KOPT-K1 (cell line): Measurements from ENCODE around the gene TTBK1.

ENCODE experiments used
- H3K27ac ChIP-seq: fragments of 200-600 bp; sonication (generic); 2 replicates; pipeline ENCODE4 v1.5.1; 2016; ENCODE audit warnings: antibody characterized with exemption, mild to moderate bottlenecking, low read depth, low read length; ENCODE audit not compliant: poor library complexity, severe bottlenecking
- H3K36me3 ChIP-seq: fragments of 200-600 bp; sonication (generic); 2 replicates; pipeline ENCODE4 v1.5.1; 2017; ENCODE audit warnings: antibody characterized with exemption, mild to moderate bottlenecking, low read length, moderate library complexity; ENCODE audit not compliant: insufficient read depth
- H3K9me3 ChIP-seq: fragments of 200-600 bp; sonication (generic); 2 replicates; pipeline ENCODE4 v1.5.1; 2017; ENCODE audit warnings: antibody characterized with exemption, low read length, mild to moderate bottlenecking; ENCODE audit not compliant: insufficient read depth, poor library complexity, severe bottlenecking

Gene TTBK1

DNA sequence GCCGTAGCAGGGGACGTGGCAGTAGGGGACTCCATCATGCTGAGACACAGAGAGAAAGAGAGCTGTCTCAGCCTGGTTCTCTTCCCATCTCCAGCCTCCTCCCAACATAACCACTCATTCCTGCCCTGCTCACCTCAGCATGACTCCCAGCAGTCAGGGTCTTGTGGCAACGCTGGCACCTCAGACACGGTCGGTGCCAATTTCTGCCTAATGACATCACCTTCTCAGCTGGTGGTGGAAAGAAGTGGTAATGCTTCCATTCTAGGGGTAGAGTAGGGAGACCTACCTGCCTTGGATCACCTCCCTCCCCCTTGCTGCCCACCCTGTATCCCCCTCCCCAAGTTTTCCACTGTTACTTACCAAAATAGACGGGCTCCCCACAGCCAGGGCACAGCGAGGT is 62.8 kb downstream of the TTBK1 start:
- Histone ChIP-seq H3K9me3 (no peaks in the 10 kb centered on the region), H3K27ac (no peak overlapping the region), H3K36me3 (no peaks in the 10 kb centered on the region)

DNA sequence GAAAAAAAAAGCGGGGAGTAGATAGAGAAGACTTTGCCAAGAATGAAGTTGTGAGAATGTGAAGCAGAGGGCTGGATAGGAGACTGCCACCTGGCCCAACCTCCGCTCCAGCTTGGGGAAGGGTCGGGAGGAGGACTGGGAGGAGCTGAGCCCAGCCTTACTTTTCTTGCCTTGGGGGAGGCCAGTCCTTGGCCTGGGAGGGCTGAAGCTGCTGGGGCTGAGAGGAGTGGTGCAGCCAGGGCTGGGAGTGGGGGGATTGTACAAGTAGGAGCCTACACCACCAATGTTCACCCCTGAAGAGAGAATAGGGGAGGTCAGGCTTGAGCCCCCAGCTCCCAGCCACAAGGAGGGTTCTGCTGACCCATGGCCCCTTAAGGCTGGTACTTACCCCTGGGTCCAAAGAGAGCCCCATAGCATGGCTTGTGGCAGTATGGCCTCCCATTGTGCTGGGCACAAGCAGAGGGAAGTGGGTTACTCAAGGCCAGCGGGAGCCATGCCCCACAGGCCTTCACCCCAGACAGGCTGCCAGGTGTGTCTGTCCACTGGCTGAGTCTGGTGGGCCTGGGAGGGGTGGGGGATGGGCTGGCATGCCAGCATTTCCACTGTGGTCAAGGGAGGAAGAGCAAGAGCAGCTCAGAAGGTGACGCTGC is 64.3 kb downstream of the TTBK1 start:
- Histone ChIP-seq H3K9me3 (no peaks in the 10 kb centered on the region), H3K27ac (no peak overlapping the region)

DNA sequence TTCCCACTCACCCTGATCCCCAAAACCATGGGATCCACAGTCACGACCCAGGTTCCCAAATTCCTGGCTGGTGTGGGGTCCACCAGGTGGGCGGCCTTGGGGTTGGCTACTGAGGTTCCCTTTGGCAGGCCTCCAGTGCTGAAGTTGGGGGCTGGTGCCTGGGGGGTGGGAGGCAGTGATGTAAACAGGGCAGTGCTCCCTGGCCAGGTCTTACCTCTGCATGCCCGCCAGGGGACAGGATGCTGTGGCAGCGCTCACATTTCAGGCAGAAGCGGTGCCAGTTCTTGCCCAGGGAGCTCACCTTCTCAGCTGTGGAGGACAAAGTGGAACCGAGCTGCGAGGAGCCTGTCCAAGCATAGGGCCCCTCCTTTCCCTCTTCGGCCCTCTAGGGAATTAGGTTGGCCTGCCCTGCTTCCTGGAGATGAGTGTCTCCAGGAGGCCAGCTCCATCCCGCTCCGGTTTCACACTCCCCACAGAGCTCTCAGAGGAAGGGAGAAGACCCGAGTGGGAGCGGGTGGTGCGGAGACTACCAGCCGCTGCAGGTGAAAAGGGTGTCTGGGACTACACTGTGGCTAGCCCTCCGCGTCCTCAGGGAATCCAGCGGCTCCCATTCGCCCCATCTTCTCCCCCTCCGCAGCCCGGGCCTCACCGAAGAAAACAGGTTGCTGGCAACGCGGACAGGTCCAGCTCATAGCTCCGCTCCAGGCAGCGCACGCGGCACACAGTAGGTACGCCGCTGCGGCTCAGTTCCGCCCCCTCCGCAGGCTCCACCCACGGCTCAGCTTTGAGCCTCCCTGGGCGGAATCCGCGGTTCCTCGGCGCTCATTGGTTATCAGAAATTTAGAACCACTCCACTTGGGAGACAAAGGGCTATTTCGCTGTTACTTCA is 65.1 kb downstream of the TTBK1 start, which contains the start of gene CRIP3:
Gene CRIP3, minus strand, starts transcription at position 726 of the 889 bp plus-strand sequence. Its CDS starts 34 bp downstream, at position 692.
- Histone ChIP-seq H3K27ac (no peak within 1 kb of the TSS), H3K36me3 (no peaks in the 10 kb centered on the region)

More for the DNA sequence above, 64.3 kb downstream of the TTBK1 start:
- no peaks in the 10 kb centered on the region for H3K36me3 ChIP-seq

DNA sequence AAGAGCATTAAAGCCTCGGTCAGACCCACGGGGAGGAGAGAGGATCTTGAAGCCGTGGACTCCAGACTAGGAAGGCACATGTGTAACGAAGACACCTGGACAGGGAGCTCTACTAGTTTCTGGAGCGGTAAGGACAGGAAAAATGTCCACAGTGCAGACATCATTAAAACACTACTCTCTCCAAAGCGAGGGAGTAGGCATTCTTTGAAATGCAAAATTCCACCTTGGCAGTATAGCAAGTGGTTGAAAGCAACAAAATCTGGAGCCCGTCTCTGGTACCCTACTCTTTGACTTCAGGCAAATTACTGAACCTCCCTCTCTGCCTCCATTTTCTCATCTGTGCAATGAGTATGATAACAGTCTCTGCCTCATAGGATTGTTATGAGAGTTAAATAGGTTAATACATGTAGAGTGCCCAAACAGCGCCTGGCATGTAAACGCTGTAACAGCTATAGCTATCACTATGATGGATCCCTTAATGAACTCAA is 65.8 kb downstream of the TTBK1 start:
- Histone ChIP-seq H3K27ac (no peak overlapping the region), H3K9me3 (no peaks in the 10 kb centered on the region), H3K36me3 (no peaks in the 10 kb centered on the region)

More for the DNA sequence above, 65.1 kb downstream of the TTBK1 start, which contains the start of gene CRIP3:
- no peaks in the 10 kb centered on the region for H3K9me3 ChIP-seq

DNA sequence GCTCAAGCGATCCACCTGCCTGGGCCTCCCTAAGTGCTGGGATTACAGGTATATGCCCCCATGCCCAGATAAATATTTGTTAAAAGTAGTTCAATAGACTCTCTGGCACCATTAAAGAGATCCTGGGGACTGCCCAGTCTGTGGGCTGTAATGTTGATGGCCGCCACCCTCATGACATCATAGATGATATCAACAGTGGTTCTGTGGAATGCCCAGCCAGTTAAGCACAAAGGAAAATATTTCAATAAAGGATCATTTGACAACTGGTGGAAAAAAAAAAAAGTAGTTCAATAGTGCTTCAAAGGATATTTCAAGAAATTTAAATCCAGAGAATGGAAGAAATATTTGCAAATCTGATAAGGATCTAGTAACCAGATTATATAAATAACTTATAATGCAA is 66.9 kb downstream of the TTBK1 start:
- Histone ChIP-seq H3K36me3 (no peaks in the 10 kb centered on the region), H3K9me3 (no peaks in the 10 kb centered on the region), H3K27ac (no peak overlapping the region)

DNA sequence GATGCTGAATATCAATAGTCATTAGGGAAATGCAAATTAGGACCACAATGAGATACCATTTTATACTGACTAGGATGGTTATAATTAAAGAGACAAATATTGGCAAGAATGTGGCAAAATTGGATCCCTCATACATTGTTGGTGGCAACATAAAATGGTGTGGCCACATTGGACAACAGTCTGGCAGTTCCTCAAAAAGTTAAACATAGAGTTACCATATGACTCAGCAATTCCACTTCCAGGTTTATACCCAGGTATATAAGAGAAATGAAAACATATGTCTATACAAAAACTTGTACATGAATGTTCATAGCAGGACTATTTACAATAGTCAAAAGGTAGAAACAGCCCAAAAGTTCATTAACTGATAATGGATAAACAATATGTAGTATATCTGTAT is 67.3 kb downstream of the TTBK1 start:
- no peaks in the 10 kb centered on the region for H3K36me3 ChIP-seq
- no peak overlapping the region for H3K27ac ChIP-seq
- no peaks in the 10 kb centered on the region for H3K9me3 ChIP-seq

DNA sequence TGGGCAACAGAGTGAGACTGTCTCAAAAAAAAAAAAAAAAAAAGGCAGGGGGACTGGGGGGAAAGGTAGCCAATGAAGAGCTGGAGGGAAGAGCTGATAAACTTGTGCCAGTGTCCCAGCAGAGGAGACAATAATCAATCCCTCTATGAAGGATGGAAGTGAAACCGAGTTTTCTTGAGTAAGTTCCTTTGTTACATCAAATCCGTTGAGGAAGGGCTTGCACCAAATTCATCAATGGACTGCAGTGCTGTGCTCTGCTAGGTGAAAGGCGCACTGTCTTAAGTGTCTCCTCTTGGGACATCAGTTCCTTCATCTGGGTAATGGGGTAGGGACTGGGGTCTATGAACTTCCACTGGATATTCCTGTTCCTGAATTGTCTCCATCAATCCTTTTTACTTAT is 68.4 kb downstream of the TTBK1 start:
- no peaks in the 10 kb centered on the region for H3K36me3 ChIP-seq
- no peaks in the 10 kb centered on the region for H3K9me3 ChIP-seq
- H3K27ac ChIP-seq = no peak overlapping the region

DNA sequence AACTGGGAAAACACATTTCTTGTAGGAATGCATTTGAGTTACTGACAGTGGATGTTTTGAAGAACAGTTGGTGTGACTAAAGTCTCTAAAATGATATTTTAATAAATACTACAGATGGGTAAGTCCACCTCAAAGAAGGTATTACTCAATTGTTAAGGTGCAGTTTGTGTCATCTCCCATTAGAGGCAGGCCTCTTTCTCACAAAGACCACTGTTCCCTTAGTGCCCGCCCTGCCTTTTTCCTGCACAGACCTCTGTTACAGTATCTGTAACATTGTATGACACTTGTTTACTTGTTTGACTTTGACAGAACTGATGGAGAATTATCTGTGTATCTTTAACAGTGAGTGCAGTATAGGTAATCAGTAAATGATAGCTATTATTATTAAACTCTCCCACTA is 70.5 kb downstream of the TTBK1 start:
- Histone ChIP-seq H3K9me3 (no peaks in the 10 kb centered on the region), H3K27ac (no peak overlapping the region), H3K36me3 (no peaks in the 10 kb centered on the region)

DNA sequence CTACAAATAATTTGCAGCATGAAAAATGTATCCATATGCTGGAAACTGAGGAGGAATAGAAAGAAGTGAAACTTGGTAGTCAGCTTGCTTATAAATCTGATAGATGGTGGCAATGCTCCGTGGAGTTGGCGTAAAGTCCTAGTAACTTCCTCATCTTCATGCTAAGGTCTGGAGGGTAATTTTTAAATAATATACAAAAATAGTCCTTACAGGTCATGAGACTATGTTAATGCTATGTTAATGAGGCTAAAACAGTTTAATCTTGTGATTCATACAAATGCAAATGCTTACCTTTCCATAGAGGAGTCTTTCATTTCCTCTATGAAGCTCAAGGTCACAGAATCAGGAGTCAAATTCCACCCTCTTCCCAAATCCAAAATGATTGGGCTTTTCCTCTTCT is 74.7 kb downstream of the TTBK1 start:
- Histone ChIP-seq H3K36me3 (no peaks in the 10 kb centered on the region), H3K9me3 (no peaks in the 10 kb centered on the region), H3K27ac (no peak overlapping the region)

DNA sequence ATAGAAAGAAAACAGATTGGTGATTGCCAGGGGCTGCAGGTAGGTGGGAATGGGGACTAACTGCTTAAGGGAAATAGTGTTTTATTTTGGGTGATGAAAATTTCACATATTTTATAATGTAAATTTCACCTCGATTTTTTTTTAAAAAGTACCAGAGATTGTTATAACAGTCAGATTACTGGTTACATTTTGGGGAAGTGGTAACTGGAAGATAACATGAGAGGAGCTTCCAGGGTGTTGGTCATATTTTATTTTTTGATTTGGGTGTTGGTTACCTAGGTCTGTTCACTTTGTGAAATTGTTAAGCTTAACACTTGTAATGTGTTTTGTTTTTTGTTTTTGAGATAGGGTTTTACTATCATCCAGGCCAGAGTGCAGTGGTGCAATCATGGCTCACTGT is 82.6 kb downstream of the TTBK1 start:
- Histone ChIP-seq H3K27ac (no peak overlapping the region), H3K9me3 (no peaks in the 10 kb centered on the region), H3K36me3 (no peaks in the 10 kb centered on the region)

DNA sequence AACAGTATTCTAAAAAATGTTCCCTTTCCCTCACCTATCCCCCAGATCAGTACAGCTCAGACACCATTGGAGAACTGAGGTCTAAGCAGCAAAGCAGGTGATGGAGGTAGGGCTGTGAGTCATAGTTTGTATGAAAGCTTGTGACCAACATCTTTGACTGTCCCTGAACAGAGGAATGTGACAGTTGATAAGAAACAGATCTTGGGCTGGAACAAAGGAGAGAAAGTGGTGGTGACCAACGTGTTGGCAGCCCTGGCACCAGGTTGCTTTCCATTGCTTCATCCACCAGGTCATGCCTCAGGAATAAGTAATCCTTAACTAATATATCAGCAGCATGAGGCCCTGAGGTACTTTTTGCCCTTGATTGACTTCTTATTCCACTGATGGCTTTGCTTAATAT is 85.2 kb downstream of the TTBK1 start:
- H3K9me3 ChIP-seq = no peaks in the 10 kb centered on the region
- H3K27ac ChIP-seq = no peak overlapping the region
- no peaks in the 10 kb centered on the region for H3K36me3 ChIP-seq

DNA sequence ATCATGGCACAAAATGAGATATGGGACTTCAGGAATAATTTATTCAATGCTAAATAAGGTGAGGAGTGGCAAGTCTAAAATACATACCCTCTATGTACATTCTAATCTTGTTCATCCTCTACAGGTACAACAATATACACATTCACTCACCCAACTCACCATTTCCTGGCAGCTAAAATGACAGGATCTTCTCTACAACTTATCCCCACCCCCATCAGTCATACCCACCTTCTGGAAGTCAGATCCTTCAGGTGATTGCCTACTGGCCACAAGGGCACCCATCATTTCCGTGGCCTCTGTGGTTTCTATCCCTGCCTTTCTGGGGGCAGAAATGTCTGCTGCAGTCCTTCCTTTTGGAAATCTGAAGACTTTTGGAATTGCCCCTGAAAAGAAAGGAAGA is 88.2 kb downstream of the TTBK1 start:
- no peak overlapping the region for H3K27ac ChIP-seq
- H3K36me3 ChIP-seq = peaks cover 4% of the 10 kb centered on the region; the same call in 1 of the 2 replicates
- H3K9me3 ChIP-seq = no peaks in the 10 kb centered on the region

DNA sequence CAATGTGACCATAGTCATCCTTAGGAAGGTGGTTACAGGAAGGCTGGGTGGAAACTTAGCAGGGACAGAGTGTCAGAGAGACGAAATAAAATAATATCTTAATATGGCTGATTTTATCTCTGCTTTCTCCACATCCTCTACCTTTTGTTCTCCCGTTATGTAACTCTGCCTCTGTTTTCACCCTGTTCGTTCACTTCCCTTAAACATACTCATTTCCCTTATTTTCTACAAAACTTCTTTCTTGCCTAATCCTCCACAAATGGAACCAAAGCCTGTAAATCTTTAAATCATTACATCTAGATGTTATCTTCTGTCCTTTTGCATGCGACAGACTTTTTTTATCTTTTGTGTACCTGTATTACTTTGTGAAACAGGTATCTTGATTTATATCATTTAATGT is 88.6 kb downstream of the TTBK1 start:
- H3K9me3 ChIP-seq = no peaks in the 10 kb centered on the region
- H3K27ac ChIP-seq = no peak overlapping the region
- H3K36me3 ChIP-seq = peaks cover 7% of the 10 kb centered on the region; the same call in 1 of the 2 replicates

DNA sequence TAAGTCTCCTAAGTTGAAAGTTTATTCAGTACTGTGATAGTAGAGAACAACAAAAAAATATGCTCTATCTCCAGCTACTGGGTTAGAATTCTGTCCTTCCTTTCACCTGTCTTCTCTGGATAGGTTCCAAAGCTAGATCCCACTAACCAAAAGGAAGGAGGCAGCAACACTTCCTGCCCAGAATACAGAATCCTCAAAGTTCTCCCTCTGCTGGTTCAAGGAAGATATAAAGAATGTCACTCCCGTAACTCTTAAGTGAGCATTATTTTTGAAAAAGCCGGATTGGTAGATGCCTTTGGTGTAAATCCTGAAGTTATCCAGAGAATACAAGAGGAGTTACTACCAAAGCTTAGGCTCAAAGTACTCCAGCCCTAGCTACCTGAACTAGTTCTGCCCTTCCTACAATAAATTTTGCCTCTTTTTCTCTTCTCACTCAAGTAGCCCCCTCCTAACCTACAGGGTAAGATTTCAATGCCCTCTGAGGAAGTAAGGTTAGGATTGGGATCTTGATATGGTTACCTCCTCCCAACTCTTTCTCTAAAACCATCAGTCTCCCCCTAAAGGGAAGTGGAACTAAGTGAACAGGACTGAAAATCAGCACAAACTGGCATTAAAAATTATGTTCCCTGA is 91.3 kb downstream of the TTBK1 start:
- Histone ChIP-seq H3K9me3 (no peaks in the 10 kb centered on the region), H3K36me3 (peaks cover 34% of the 10 kb centered on the region), H3K27ac (no peak overlapping the region)

DNA sequence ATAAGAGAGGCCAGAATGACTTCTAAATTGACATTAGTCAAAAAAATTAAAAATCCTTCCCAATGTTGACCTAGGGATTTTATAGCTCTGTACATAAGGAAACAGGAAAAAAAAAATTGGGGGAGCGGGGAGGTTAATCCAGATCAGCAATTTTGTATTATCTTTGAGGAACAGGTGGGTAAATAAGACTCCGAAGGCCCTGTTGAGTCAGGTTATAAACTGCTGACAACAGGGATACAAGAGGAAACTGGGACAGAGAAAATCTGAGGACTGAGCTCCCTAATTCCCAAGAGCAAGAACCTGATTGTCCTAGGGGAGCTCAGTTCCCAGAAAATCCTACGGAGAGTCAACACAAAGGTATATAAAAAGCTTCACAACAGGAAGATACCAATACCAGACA is 92.2 kb downstream of the TTBK1 start:
- H3K36me3 ChIP-seq = peaks cover 42% of the 10 kb centered on the region
- no peak overlapping the region for H3K27ac ChIP-seq
- no peaks in the 10 kb centered on the region for H3K9me3 ChIP-seq
